Uterus (tissue), 4 donors: ENCODE results near the gene FAM168A. TPM values are rescaled to one million over a fixed set of nuclear protein-coding genes. Genes with fewer than 3 reads are reported as not detected.

ENCODE experiments used
- DNase-seq, 2 donors: peaks; one replicate each; pipeline ENCODE4 v3.0.0-alpha.2; 2019 to 2020
- H3K27ac ChIP-seq, 2 donors: fragments of 200-600 bp; sonication (generic); 1 replicate in 1 of 2; 2 replicates in 1 of 2; pipeline ENCODE4 v1.5.1; 2016 to 2018
- H3K27me3 ChIP-seq, 2 donors: fragments of 200-600 bp; sonication (generic); one replicate each; pipeline ENCODE4 v1.5.1; 2018 to 2019; ENCODE audit warnings: control low read depth in 1 of 2
- H3K36me3 ChIP-seq, 2 donors: fragments of 200-600 bp; sonication (generic); one replicate each; pipeline ENCODE4 v1.5.1; 2019; ENCODE audit warnings: control low read depth in 1 of 2
- H3K4me1 ChIP-seq, 2 donors: fragments of 200-600 bp; sonication (generic); one replicate each; pipeline ENCODE4 v1.5.1; 2018 to 2019; ENCODE audit warnings: control low read depth in 1 of 2
- H3K4me3 ChIP-seq, 2 donors: fragments of 200-600 bp; sonication (generic); 1 replicate in 1 of 2; 2 replicates in 1 of 2; pipeline ENCODE4 v1.5.1; 2018 to 2019; ENCODE audit warnings: mild to moderate bottlenecking in 1 of 2
- H3K9me3 ChIP-seq, 2 donors: fragments of 200-600 bp; sonication (generic); one replicate each; pipeline ENCODE4 v1.5.1; 2019; ENCODE audit warnings: control low read depth in 1 of 2
- CTCF ChIP-seq, 4 experiments: fragments of 200-600 bp in 2 of 4; fragments of 450-650 bp in 2 of 4; sonication (generic) in 2 of 4; IDR thresholded peaks; one replicate each; pipeline ENCODE4 v1.5.1; 2016 to 2019; ENCODE audit warnings: antibody characterized with exemption in 4 of 4, mild to moderate bottlenecking in 2 of 4, moderate library complexity in 1 of 4
- POLR2A ChIP-seq, 2 donors: fragments of 450-650 bp; IDR thresholded peaks; one replicate each; pipeline ENCODE4 v1.6.1; 2016; ENCODE audit warnings: antibody characterized with exemption in 2 of 2, mild to moderate bottlenecking in 1 of 2, moderate library complexity in 1 of 2
- intact Hi-C: fragments of 100-400 bp; cut with DNase I; formaldehyde crosslinking; loops from one replicate; pipeline ENCODE4 v1.15.1; 2023; ENCODE audit warnings: low total_unique reads
- total RNA-seq, 4 donors: library from RNA; depleted of rRNA in 3 of 4; stranded (reverse); fragments of >200 nt in 3 of 4; gene quantifications; one replicate each; pipeline versions ENCODE4 v1.1.0 to v1.2.4, GENCODE V29; 2014 to 2023
- donor health status: DM: yes; HTN: yes; CAD: no.

FAM168A gene
- total RNA-seq, 4 donors from 2014 or later = 7.9 to 50.3 (median 25.8) TPM

GRCh38 chr11:73538381-73538872 is 59.5 kb downstream of the FAM168A start:
- H3K27ac ChIP-seq = no peak overlapping the region
- intact Hi-C loops = no loop called here
- H3K4me1 ChIP-seq = no peaks in the 10 kb centered on the region
- TF ChIP-seq POLR2A (IDR thresholded peaks at IDR 0.05) = no peak
- no peak for DNase-seq
- H3K27me3 ChIP-seq = no peaks in the 10 kb centered on the region
- no peaks in the 10 kb centered on the region for H3K9me3 ChIP-seq
- H3K36me3 ChIP-seq = no peaks in the 10 kb centered on the region
- no peak overlapping the region for H3K4me3 ChIP-seq

DNA sequence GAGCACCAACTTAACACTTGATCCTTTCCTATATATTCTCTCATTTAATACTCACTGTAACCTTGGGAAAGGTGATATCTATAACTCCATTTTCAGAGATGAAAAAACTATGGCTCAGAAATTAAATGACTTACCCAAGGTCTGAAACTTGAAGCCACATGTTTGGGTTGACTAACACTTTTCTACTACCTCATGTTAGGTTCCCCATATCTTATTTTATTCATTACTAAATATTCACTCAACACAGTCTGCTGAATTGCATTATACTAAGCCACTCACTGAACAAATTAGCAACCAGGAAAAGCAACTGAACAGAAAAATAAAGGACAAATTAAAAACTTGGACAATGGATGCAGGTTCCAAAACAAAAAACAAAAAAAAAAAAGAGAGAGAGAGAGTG is 59.9 kb downstream of the FAM168A start:
- intact Hi-C loops = no loop called here
- Histone ChIP-seq H3K27me3 (no peaks in the 10 kb centered on the region), H3K9me3 (no peaks in the 10 kb centered on the region), H3K4me1 (no peaks in the 10 kb centered on the region), H3K4me3 (no peak overlapping the region), H3K27ac (no peak overlapping the region), H3K36me3 (no peaks in the 10 kb centered on the region)
- no peak for DNase-seq
- TF ChIP-seq CTCF (IDR thresholded peaks at IDR 0.05) = no peak
- no peak for TF ChIP-seq POLR2A (IDR thresholded peaks at IDR 0.05)

GRCh38 chr11:73536961-73537360 is 61.0 kb downstream of the FAM168A start:
- Histone ChIP-seq H3K4me1 (no peaks in the 10 kb centered on the region), H3K27ac (no peak overlapping the region), H3K4me3 (no peak overlapping the region), H3K27me3 (no peaks in the 10 kb centered on the region), H3K9me3 (no peaks in the 10 kb centered on the region), H3K36me3 (no peaks in the 10 kb centered on the region)
- TF ChIP-seq POLR2A (IDR thresholded peaks at IDR 0.05) = no peak
- TF ChIP-seq CTCF (IDR thresholded peaks at IDR 0.05) = no peak
- no peak for DNase-seq
- intact Hi-C loops = no loop called here

GRCh38 chr11:73532310-73532709 is 65.6 kb downstream of the FAM168A start:
- Histone ChIP-seq H3K27me3 (no peaks in the 10 kb centered on the region), H3K36me3 (no peaks in the 10 kb centered on the region), H3K27ac (no peak overlapping the region), H3K9me3 (no peaks in the 10 kb centered on the region), H3K4me3 (no peak overlapping the region), H3K4me1 (no peaks in the 10 kb centered on the region)
- no peak for DNase-seq
- TF ChIP-seq CTCF (IDR thresholded peaks at IDR 0.05) (no peak), POLR2A (IDR thresholded peaks at IDR 0.05) (no peak)
- intact Hi-C loops = no loop called here

DNA sequence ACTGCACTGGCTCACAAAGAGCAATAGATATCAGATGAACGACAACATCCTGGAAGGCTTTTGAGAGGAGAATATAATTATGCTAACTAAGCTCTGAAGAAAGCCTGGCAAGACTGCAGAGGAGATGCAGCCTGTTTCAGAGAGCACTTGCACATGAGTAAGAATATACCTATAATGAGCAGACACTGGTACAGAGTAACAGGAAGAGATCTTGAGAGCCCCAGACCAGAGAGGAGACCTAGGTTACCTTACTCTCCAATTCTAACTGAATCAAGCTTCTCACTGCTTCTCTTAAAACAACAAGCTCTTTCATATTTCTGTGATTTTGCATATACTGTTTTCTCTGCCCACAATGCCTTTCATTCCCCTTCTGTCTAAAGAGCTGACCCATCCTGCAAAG is 66.5 kb downstream of the FAM168A start:
- no peaks in the 10 kb centered on the region for H3K36me3 ChIP-seq
- no peak for DNase-seq
- H3K27ac ChIP-seq = no peak overlapping the region
- H3K4me1 ChIP-seq = no peaks in the 10 kb centered on the region
- no peaks in the 10 kb centered on the region for H3K27me3 ChIP-seq
- H3K9me3 ChIP-seq = no peaks in the 10 kb centered on the region
- intact Hi-C loops = no loop called here
- TF ChIP-seq POLR2A (IDR thresholded peaks at IDR 0.05) (no peak), CTCF (IDR thresholded peaks at IDR 0.05) (no peak)
- H3K4me3 ChIP-seq = no peak overlapping the region

DNA sequence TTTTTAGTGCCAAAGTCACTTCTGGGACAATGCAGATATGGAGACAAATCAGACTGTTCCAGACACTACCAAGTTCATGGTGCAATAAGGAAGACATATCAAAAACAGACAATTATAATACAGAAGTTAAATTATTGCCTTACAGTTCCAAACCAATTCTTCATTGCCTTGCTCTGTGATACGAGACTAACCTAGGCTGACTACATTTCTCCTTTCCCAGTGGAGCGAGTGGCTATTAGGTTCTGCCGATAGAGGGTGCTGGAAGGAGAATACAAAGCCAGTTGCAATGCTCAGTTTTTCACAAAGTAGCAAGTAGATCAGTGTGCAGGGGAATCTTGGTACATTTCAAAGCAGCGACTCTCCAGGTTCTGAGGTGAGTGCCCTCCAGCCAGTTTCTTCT is 67.8 kb downstream of the FAM168A start:
- Histone ChIP-seq H3K4me3 (no peak overlapping the region), H3K27me3 (no peaks in the 10 kb centered on the region), H3K27ac (no peak overlapping the region), H3K4me1 (no peaks in the 10 kb centered on the region), H3K36me3 (no peaks in the 10 kb centered on the region), H3K9me3 (no peaks in the 10 kb centered on the region)
- DNase-seq = no peak
- no peak for TF ChIP-seq POLR2A (IDR thresholded peaks at IDR 0.05)
- no peak for TF ChIP-seq CTCF (IDR thresholded peaks at IDR 0.05)
- intact Hi-C loops = no loop called here
